ENCODE data around the gene S100G.
"Not testable (repeated sequence)": the region's sequence is repeated elsewhere in the genome, so short reads cannot be mapped to it uniquely, and the experiment has no call there.

Gene S100G

GRCh38 chrX:16649858-16650257 is at the start of gene S100G:
S100G (plus strand) TSS chrX:16650158; CDS start chrX:16651007, 849 bp downstream.
- DNase-seq, result no peak

GRCh38 chrX:16601885-16602284 is 48.1 kb upstream of the S100G start:
- DNase-seq, result no peak

GRCh38 chrX:16603235-16603634 is 46.7 kb upstream of the S100G start:
- not testable (repeated sequence) for DNase-seq

- no peak for DNase-seq
These were observed 46.1 kb upstream of the S100G start for GRCh38 chrX:16603822-16604221.

- no peak for DNase-seq
These were observed 45.6 kb upstream of the S100G start for GRCh38 chrX:16604337-16604736.

- DNase-seq, result no peak
These were observed 43.7 kb upstream of the S100G start for GRCh38 chrX:16606142-16606720.

GRCh38 chrX:16610121-16610621 is 39.8 kb upstream of the S100G start:
- no peak for DNase-seq

- DNase-seq, result not testable (repeated sequence)
These were observed 39.3 kb upstream of the S100G start for GRCh38 chrX:16610654-16611053.

- DNase-seq, result no peak
These were observed 37.6 kb upstream of the S100G start for GRCh38 chrX:16612257-16612897.

GRCh38 chrX:16617382-16617781 is 32.6 kb upstream of the S100G start:
- no peak for DNase-seq

- no peak for DNase-seq
These were observed 31.5 kb upstream of the S100G start for GRCh38 chrX:16618422-16618821.

- DNase-seq, result no peak
These were observed 30.9 kb upstream of the S100G start for GRCh38 chrX:16619024-16619423.

- not testable (repeated sequence) for DNase-seq
These were observed 21.4 kb upstream of the S100G start for GRCh38 chrX:16628511-16628910.

- DNase-seq, result no peak
These were observed 20.9 kb upstream of the S100G start for GRCh38 chrX:16628946-16629595.

GRCh38 chrX:16629909-16630308 is 20.0 kb upstream of the S100G start:
- DNase-seq, result no peak

- no peak for DNase-seq
These were observed 16.2 kb upstream of the S100G start for GRCh38 chrX:16633754-16634153.

GRCh38 chrX:16635040-16635439 is 14.9 kb upstream of the S100G start:
- no peak for DNase-seq

GRCh38 chrX:16635596-16635995 is 14.4 kb upstream of the S100G start:
- DNase-seq, result no peak

- DNase-seq, result no peak
These were observed 11.4 kb upstream of the S100G start for GRCh38 chrX:16638533-16638932.

GRCh38 chrX:16639966-16640365 is 10.0 kb upstream of the S100G start:
- no peak for DNase-seq

GRCh38 chrX:16640823-16641222 is 9.1 kb upstream of the S100G start:
- no peak for DNase-seq

GRCh38 chrX:16643176-16643575 is 6.8 kb upstream of the S100G start:
- DNase-seq, result no peak
